22Rv1 (cell line): ENCODE results near the gene TMEM132D.

Experiments used
- ZFX ChIP-seq: fragments of 450-650 bp; IDR thresholded peaks from 2 replicates; pipeline ENCODE4 v1.6.1; 2017; ENCODE audit warnings: antibody characterized with exemption, borderline replicate concordance
- TF ChIP-seq, protein P1 (sequence below): fragments of 450-650 bp; IDR thresholded peaks from 2 replicates; pipeline ENCODE4 v1.5.1; 2017; ENCODE audit warnings: mild to moderate bottlenecking

DNA sequence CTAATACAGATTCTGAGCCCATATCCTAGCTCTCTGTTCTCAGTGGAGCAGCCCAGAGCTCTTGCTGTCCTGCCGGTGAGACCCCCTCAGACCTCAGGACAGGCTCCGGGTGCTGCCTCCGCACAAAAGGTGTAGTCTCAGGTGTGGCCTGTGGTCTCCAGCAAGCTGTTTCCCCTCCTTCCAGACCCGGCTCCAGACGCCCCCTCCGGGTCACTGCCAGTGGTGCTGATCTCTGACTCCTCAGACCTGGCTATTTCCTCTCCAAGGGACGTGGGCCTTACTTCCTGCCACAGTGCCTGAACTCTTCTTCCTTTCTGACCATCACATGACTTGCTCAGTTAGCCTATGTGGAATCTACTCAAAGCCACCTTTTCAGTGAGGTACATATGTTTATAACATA is 713.0 kb downstream of the TMEM132D start:
- TF ChIP-seq, protein P1, sequence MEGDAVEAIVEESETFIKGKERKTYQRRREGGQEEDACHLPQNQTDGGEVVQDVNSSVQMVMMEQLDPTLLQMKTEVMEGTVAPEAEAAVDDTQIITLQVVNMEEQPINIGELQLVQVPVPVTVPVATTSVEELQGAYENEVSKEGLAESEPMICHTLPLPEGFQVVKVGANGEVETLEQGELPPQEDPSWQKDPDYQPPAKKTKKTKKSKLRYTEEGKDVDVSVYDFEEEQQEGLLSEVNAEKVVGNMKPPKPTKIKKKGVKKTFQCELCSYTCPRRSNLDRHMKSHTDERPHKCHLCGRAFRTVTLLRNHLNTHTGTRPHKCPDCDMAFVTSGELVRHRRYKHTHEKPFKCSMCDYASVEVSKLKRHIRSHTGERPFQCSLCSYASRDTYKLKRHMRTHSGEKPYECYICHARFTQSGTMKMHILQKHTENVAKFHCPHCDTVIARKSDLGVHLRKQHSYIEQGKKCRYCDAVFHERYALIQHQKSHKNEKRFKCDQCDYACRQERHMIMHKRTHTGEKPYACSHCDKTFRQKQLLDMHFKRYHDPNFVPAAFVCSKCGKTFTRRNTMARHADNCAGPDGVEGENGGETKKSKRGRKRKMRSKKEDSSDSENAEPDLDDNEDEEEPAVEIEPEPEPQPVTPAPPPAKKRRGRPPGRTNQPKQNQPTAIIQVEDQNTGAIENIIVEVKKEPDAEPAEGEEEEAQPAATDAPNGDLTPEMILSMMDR: no peak
- no peak for TF ChIP-seq ZFX
